Measurements from ENCODE around the gene KRTAP12-4.

KRTAP12-4 gene

GRCh38 chr21:44636209-44637017, 18.0 kb downstream of the KRTAP12-4 start:
- Histone ChIP-seq H3K4me3 (ENCODE audit: low read depth, low read length, poor library complexity, severe bottlenecking) (no peak overlapping the region), H3K36me3 (ENCODE audit: insufficient read depth, low read length) (no peaks in the 10 kb centered on the region), H3K4me2 (ENCODE audit: low read length) (no peak overlapping the region), H3K9me3 (ENCODE audit: low read length) (0 out of 2 replicates have a peak, but pooled peaks cover 3% of the 10 kb centered on the region), H3K9ac (ENCODE audit: low read length) (no peak overlapping the region), H3K79me2 (ENCODE audit: insufficient read depth, low read length) (no peaks in the 10 kb centered on the region), H3K27me3 (ENCODE audit: insufficient read depth, low read length) (no peaks in the 10 kb centered on the region), H4K20me1 (ENCODE audit: insufficient read depth, low read length) (no peaks in the 10 kb centered on the region), H3K9me2 (ENCODE audit: low read depth, low read length) (no peaks in the 10 kb centered on the region), H3F3A (ENCODE audit: insufficient read depth, low read length) (no peaks in the 10 kb centered on the region), H3K4me1 (ENCODE audit: insufficient read depth, low read length, severe bottlenecking) (no peaks in the 10 kb centered on the region), H3K27ac (ENCODE audit: low read depth, low read length, poor library complexity, severe bottlenecking) (no peak overlapping the region), H2AFZ (ENCODE audit: low read length) (no peak overlapping the region)
- TF ChIP-seq EZH2 (IDR thresholded peaks at IDR 0.05; ENCODE audit: borderline replicate concordance, low read length) (no peak), CTCF (IDR thresholded peaks at IDR 0.05; ENCODE audit: low read length) (no peak)

- Histone ChIP-seq H3K4me1 (ENCODE audit: insufficient read depth, low read length, severe bottlenecking) (no peaks in the 10 kb centered on the region), H3K9ac (ENCODE audit: low read length) (no peak overlapping the region), H3K9me2 (ENCODE audit: low read depth, low read length) (no peaks in the 10 kb centered on the region), H3K4me2 (ENCODE audit: low read length) (no peak overlapping the region), H2AFZ (ENCODE audit: low read length) (no peak overlapping the region), H3K27me3 (ENCODE audit: insufficient read depth, low read length) (no peaks in the 10 kb centered on the region), H3K9me3 (ENCODE audit: low read length) (0 out of 2 replicates have a peak, but pooled peaks cover 3% of the 10 kb centered on the region), H3F3A (ENCODE audit: insufficient read depth, low read length) (no peaks in the 10 kb centered on the region), H3K4me3 (ENCODE audit: low read depth, low read length, poor library complexity, severe bottlenecking) (no peak overlapping the region), H3K36me3 (ENCODE audit: insufficient read depth, low read length) (no peaks in the 10 kb centered on the region), H3K79me2 (ENCODE audit: insufficient read depth, low read length) (no peaks in the 10 kb centered on the region), H4K20me1 (ENCODE audit: insufficient read depth, low read length) (no peaks in the 10 kb centered on the region), H3K27ac (ENCODE audit: low read depth, low read length, poor library complexity, severe bottlenecking) (no peak overlapping the region)
- TF ChIP-seq CTCF (IDR thresholded peaks at IDR 0.05; ENCODE audit: low read length): no peak
- no peak for TF ChIP-seq EZH2 (IDR thresholded peaks at IDR 0.05; ENCODE audit: borderline replicate concordance, low read length)
Observed at GRCh38 chr21:44632067-44632466, 22.4 kb downstream of the KRTAP12-4 start.

- H3K4me2 ChIP-seq (ENCODE audit: low read length): no peak overlapping the region
- H3K4me1 ChIP-seq (ENCODE audit: insufficient read depth, low read length, severe bottlenecking): no peaks in the 10 kb centered on the region
- no peak for TF ChIP-seq CTCF (IDR thresholded peaks at IDR 0.05; ENCODE audit: low read length)
- no peak for TF ChIP-seq EZH2 (IDR thresholded peaks at IDR 0.05; ENCODE audit: borderline replicate concordance, low read length)
- no peaks in the 10 kb centered on the region for H3K36me3 ChIP-seq (ENCODE audit: insufficient read depth, low read length)
- H3K79me2 ChIP-seq (ENCODE audit: insufficient read depth, low read length): no peaks in the 10 kb centered on the region
- 0 out of 2 replicates have a peak, but pooled peaks cover 3% of the 10 kb centered on the region for H3K9me3 ChIP-seq (ENCODE audit: low read length)
- no peak overlapping the region for H2AFZ ChIP-seq (ENCODE audit: low read length)
- H3K9ac ChIP-seq (ENCODE audit: low read length): no peak overlapping the region
- H4K20me1 ChIP-seq (ENCODE audit: insufficient read depth, low read length): no peaks in the 10 kb centered on the region
- H3K27me3 ChIP-seq (ENCODE audit: insufficient read depth, low read length): no peaks in the 10 kb centered on the region
- no peak overlapping the region for H3K27ac ChIP-seq (ENCODE audit: low read depth, low read length, poor library complexity, severe bottlenecking)
- H3K4me3 ChIP-seq (ENCODE audit: low read depth, low read length, poor library complexity, severe bottlenecking): no peak overlapping the region
- H3F3A ChIP-seq (ENCODE audit: insufficient read depth, low read length): no peaks in the 10 kb centered on the region
- H3K9me2 ChIP-seq (ENCODE audit: low read depth, low read length): no peaks in the 10 kb centered on the region
Observed at GRCh38 chr21:44630440-44630839, 24.0 kb downstream of the KRTAP12-4 start.

Measured in OCI-LY1 (cell line).